ENCODE data around the gene AGA. TPM values are rescaled to one million over a fixed set of nuclear protein-coding genes. Genes with fewer than 3 reads are reported as not detected.

Gene AGA
- total RNA-seq, 2 donors from 2014 or later, result 38.3 to 41.7 TPM

DNA sequence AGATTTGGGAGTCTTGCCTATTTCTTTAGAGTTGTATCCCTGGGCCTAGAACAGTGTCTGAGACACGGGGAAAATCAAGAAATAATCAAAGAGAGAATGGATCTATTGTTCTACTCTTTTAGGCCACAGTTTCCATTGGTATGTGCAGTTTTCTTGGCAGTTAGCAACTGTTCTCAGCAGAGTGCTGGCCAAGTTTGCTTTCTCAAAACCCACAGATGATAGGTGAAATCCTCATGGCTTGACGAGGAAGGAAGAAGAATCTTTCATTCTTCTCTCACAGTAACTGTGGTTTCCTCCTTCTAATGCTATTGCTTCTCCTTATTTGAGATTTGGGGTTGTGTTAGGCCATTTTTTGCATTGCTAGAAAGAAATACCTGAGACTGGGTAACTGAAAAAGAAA, 42.2 kb downstream of the AGA start:
- H3K36me3 Mint-ChIP-seq (ENCODE audit: insufficient read depth in 2 of 2), result peaks cover 0 to 3% of the 10 kb centered on the region in 2 donors
- H3K4me3 Mint-ChIP-seq, result peak overlapping the region in 1 of 2 donors; percentile 9
- peaks cover 2% of the 10 kb centered on the region in 2 donors for H3K9me3 Mint-ChIP-seq
- peaks cover 58% of the 10 kb centered on the region for H3K4me1 Mint-ChIP-seq (ENCODE audit: low read depth)
- H3K27me3 Mint-ChIP-seq (ENCODE audit: low read depth), result no peaks in the 10 kb centered on the region
- no peak for DNase-seq
- ATAC-seq (replicated peaks in 1 of 2), result no peak
- H3K27ac Mint-ChIP-seq, result no peak overlapping the region

DNA sequence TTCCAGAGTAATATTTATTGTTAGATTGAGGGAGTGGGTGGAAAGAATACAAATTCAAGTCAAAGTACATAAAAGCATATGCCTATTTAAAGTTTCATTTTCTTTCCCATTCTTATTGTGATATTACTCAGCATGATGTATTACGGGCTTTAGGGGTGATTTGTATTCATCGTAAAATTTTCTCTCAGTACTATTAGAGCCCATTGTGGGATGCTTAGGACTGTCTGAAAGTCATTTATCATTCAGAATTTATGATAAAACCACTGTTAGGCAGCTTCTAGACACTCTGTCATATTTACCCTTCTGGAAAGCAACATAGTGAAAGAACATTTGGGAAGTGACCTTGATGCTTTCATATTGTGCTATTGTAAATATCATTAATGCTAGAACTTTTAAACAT, 45.9 kb downstream of the AGA start:
- no peak overlapping the region for H3K27ac Mint-ChIP-seq
- H3K4me1 Mint-ChIP-seq (ENCODE audit: low read depth), result peaks cover 47% of the 10 kb centered on the region
- ATAC-seq (replicated peaks in 1 of 2), result no peak
- H3K4me3 Mint-ChIP-seq, result no peak overlapping the region
- peaks cover 0 to 3% of the 10 kb centered on the region in 2 donors for H3K36me3 Mint-ChIP-seq (ENCODE audit: insufficient read depth in 2 of 2)
- DNase-seq, result no peak
- H3K9me3 Mint-ChIP-seq, result peaks cover 2% of the 10 kb centered on the region in 2 donors
- H3K27me3 Mint-ChIP-seq (ENCODE audit: low read depth), result no peaks in the 10 kb centered on the region

DNA sequence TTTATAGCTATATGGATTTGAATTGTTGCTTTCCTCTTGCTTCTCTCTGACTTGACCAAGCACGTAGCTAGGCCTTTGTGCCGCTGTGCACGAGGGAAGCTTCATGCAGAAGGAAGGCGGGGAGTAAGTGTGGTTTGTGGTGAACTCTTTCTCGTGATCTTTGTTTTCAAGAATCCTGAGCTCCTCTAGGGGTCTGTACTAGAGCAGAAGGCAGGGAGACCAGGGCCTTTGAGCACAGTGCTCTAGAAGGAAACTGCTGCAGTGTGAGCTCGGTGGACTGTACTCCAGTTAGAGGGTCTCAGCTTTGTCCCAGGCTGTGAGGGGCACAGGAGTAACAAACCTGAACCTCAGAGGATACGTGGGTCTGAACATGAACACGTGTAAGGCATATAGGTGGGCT, 49.0 kb downstream of the AGA start:
- Mint-ChIP-seq H3K9me3 (peaks cover 0 to 2% of the 10 kb centered on the region in 2 donors), H3K4me3 (peak overlapping the region; percentile 19 to 37), H3K27me3 (ENCODE audit: low read depth) (no peaks in the 10 kb centered on the region), H3K36me3 (ENCODE audit: insufficient read depth in 2 of 2) (peaks cover 0 to 3% of the 10 kb centered on the region in 2 donors), H3K4me1 (ENCODE audit: low read depth) (peaks cover 33% of the 10 kb centered on the region), H3K27ac (no peak overlapping the region)
- ATAC-seq (replicated peaks in 1 of 2), result peak; percentile 69 to 85
- DNase-seq, result peak; percentile 16 to 37

DNA sequence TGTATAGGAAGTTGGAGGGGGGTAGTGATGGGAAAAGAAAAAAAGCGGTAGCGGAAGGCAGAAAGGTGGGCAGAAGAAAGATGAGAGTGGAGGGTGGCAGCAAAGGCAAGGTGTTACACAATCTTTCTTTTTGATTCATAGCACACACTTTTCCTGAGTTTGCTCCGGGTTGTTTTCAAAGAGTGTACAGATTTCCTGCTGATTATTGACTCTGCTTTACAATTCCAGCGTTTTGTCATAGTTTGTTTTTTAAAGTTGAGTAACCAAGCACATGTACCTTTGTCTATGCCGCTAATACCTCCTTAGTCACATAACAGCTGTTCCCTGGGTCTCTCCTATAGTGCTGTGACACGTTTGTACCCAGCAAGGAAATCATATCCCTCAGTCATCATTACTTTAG, 50.3 kb downstream of the AGA start:
- Mint-ChIP-seq H3K27ac (no peak overlapping the region), H3K9me3 (no peaks in the 10 kb centered on the region), H3K4me1 (ENCODE audit: low read depth) (peaks cover 33% of the 10 kb centered on the region)

DNA sequence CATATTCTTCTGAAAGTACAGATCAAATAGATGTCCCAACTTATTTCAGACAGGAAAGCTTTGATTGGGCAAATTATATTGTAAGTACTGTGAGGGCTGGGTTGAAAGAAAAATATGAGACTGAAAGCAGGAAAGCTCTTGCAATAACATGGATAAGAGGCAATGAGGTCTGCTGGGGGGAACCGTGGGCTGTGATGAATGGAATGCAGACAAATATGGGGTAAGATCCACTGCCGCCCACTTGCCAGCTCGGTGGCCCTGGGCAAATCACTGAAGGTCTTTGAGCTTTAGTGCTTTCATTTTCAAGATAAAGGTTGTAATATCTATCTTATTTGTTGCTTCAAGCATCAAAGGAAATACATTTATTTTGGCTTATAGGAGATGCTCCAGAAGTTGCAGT, 51.0 kb downstream of the AGA start:
- ATAC-seq (replicated peaks in 1 of 2), result no peak
- H3K9me3 Mint-ChIP-seq, result no peaks in the 10 kb centered on the region
- H3K4me3 Mint-ChIP-seq, result peak overlapping the region; percentile 12 to 63
- H3K27ac Mint-ChIP-seq, result no peak overlapping the region
- H3K36me3 Mint-ChIP-seq (ENCODE audit: insufficient read depth in 2 of 2), result no peaks in the 10 kb centered on the region
- peaks cover 29% of the 10 kb centered on the region for H3K4me1 Mint-ChIP-seq (ENCODE audit: low read depth)
- no peak for DNase-seq
- no peaks in the 10 kb centered on the region for H3K27me3 Mint-ChIP-seq (ENCODE audit: low read depth)

More for the DNA sequence above, 50.3 kb downstream of the AGA start:
- peak overlapping the region; percentile 12 to 63 for H3K4me3 Mint-ChIP-seq
- H3K36me3 Mint-ChIP-seq (ENCODE audit: insufficient read depth in 2 of 2), result no peaks in the 10 kb centered on the region
- ATAC-seq (replicated peaks in 1 of 2), result no peak
- H3K27me3 Mint-ChIP-seq (ENCODE audit: low read depth), result no peaks in the 10 kb centered on the region
- no peak for DNase-seq

DNA sequence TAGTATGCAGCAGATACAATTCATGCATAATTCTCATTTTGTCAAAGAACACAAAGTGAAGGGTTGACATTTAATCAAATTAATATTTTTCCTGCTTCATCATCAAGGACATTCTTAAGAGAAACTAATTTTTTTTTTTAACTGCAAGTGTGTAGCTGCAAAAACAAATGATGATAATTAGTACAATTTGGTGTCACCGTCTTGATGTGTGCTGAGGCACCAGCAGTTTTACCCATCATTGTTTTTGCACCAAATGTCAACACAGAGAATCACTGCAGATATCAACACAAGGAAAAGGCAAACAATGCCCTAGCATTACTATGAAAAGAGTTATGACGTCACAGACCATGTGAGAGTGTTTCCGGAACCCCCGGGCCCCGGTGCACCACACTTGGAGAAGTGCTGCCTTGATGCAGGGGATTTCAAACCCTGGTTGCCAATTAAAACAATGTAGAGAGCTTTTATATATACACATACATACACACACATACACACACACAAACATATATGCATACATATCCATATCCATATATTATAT, 55.9 kb downstream of the AGA start:
- no peaks in the 10 kb centered on the region for H3K27me3 Mint-ChIP-seq (ENCODE audit: low read depth)
- ATAC-seq (replicated peaks in 1 of 2) (no peak), DNase-seq (no peak)
- no peaks in the 10 kb centered on the region for H3K9me3 Mint-ChIP-seq
- H3K36me3 Mint-ChIP-seq (ENCODE audit: insufficient read depth in 2 of 2), result no peaks in the 10 kb centered on the region
- H3K27ac Mint-ChIP-seq, result no peak overlapping the region
- H3K4me1 Mint-ChIP-seq (ENCODE audit: low read depth), result peaks cover 16% of the 10 kb centered on the region
- H3K4me3 Mint-ChIP-seq, result no peak overlapping the region

DNA sequence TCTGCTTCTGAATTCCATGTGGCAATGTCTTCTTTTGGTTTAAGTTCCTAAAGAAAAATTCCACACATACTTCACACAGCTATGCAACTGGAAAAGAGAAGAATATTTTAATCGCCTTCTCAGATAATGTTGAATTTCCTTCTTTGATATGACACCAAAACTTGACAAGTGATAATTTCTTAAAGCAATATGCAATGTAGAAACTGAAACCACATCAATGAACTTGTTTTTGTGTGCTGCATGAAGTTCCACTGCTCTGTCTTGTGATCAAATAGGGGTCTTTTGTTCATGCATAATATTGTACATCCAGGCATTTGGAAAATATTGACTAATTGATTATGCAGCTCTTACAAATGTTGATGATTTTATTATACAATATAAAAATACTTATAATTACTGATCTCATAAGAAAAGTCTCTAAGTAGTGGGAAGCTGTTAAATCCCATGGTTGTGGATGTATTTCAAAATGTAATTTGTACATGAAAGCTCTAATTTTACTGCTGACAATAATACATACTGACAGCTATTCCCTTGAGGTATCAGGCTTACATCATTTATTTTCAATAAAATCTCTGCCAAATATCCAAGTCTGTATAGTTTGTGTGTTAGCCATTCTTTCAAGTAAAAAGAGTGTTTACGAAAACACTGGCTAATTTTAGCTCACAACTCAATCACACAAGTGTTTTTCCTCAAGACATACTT, 56.5 kb downstream of the AGA start:
- Mint-ChIP-seq H3K9me3 (no peaks in the 10 kb centered on the region), H3K36me3 (ENCODE audit: insufficient read depth in 2 of 2) (no peaks in the 10 kb centered on the region), H3K27ac (peak overlapping the region; percentile 16), H3K27me3 (ENCODE audit: low read depth) (no peaks in the 10 kb centered on the region), H3K4me1 (ENCODE audit: low read depth) (peaks cover 15% of the 10 kb centered on the region), H3K4me3 (no peak overlapping the region)
- DNase-seq (no peak), ATAC-seq (replicated peaks in 1 of 2) (no peak)

DNA sequence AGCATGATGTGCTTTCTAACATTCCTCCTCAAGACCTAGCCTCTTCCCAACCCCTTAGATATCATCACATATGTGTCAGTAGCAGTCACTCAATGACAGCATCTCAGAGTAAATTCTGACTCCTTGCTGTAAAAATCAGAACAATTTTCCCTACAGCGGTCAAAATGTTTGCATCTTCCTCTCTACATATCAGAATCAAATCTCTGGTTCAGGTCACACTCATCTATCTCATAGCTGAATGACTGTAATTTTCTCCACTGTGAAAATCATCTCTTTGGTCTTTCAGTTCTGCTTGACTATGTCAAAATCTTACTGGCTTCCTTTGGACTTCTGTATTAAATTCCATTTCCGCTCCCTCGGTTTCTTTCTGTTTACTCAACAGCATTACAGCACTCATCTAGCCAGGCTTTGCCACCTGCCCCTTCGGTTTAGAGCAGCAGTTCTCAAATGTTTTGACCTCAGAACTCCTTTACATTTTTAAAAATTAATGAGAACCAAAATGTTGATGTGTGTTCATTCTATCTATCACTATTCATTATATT, 57.3 kb downstream of the AGA start:
- H3K4me1 Mint-ChIP-seq (ENCODE audit: low read depth), result peaks cover 15% of the 10 kb centered on the region
- H3K27me3 Mint-ChIP-seq (ENCODE audit: low read depth), result no peaks in the 10 kb centered on the region
- no peak overlapping the region for H3K4me3 Mint-ChIP-seq
- peak; percentile 32 to 54 for ATAC-seq (replicated peaks in 1 of 2)
- no peaks in the 10 kb centered on the region for H3K9me3 Mint-ChIP-seq
- H3K27ac Mint-ChIP-seq, result no peak overlapping the region
- DNase-seq, result no peak
- no peaks in the 10 kb centered on the region for H3K36me3 Mint-ChIP-seq (ENCODE audit: insufficient read depth in 2 of 2)

DNA sequence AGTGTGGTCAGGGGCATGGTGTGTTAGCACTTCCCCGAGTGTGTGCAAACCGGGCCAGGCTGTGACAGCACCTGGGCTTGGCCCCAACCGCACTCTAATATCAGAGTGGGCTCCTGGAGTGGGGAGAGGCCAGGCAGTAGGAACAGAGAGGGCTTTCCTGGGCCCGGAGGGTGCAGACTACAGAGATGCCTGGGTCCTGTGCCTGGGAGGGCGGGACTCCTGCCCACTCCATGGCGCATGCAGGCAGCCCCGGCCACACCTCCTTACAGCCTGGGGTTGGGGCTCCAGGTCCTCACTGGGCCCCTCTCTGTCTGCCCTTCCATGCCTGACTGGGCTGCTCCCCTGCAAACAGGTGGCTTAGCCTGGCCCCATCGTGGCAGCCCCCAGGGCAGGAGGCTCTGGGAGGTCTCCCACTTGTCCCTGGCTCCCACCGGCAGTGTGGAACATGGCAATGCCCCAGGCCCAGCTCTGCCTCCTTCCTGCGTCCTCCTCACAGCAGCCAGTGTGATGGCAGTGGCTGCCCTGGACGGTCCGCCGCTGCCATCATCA, 60.4 kb downstream of the AGA start:
- H3K27ac Mint-ChIP-seq, result no peak overlapping the region
- H3K27me3 Mint-ChIP-seq (ENCODE audit: low read depth), result no peaks in the 10 kb centered on the region
- DNase-seq (no peak), ATAC-seq (replicated peaks in 1 of 2) (no peak)
- H3K9me3 Mint-ChIP-seq, result no peaks in the 10 kb centered on the region
- H3K4me1 Mint-ChIP-seq (ENCODE audit: low read depth), result peaks cover 15% of the 10 kb centered on the region
- H3K36me3 Mint-ChIP-seq (ENCODE audit: insufficient read depth in 2 of 2), result no peaks in the 10 kb centered on the region
- H3K4me3 Mint-ChIP-seq, result no peak overlapping the region

Other genes starting within 250 kb of the AGA start
- gene NEIL3, start 132.6 kb downstream of the AGA start, total RNA-seq, result 10 to 100 TPM; 26.4 to 29.2 TPM

Measured in activated T-cell treated with anti-CD3 and anti-CD28 coated beads, Interleukin-2, amount 50 U/mL, for 72 hours (primary cell).